GM18520 (cell line): ENCODE measurements around the gene TRPM3.

Experiments
- ATAC-seq: cut with Tn5 transposase; IDR thresholded peaks from one replicate; pipeline ENCODE4 v1.9.1; 2021; ENCODE audit not compliant: unreplicated experiment

TRPM3 gene

DNA sequence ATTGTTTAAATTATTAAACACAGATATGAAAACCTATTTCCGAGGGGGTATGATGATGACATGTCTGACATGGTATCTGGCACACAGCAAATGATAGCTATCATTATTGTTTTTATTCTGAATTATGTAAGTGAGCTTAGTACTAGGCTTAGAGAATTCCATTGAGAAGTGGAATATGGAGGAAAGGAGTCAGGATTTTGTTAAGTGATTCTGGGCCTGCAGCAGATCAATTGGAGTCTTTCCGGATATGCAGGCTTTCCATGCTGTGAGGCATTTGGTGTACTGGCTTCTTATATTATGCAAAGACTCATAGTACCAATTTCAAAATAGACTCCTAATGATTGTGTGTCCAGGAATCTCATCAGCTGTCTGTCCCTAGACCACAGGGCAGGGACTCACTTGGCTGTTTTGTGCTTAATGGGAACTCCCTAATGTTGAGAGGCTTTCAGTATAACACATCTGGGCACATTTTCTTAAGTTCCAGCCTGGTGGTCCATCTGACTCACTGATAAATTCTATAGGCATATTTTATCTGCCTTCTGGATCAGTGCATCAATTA is 527.0 kb downstream of the TRPM3 start:
- ATAC-seq, result no peak

DNA sequence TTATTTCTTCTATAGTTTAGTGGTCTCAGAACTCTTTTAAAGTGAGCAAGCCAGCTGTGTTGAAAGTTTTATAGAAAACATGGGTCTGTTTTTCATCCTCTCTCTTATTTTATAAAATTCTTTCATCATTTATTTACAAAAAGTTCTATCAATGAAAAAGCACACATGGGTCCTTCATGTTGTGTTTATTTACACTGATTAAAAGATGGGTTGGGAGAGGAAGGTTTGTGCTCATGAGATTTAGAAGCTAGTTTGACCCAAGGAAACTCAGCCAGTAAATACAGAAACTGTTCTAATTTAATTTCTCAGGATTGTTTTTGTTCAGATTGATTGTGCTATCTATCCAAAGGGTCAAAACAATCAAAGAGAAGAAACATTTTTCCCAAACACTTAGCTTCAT is 528.2 kb downstream of the TRPM3 start:
- no peak for ATAC-seq

DNA sequence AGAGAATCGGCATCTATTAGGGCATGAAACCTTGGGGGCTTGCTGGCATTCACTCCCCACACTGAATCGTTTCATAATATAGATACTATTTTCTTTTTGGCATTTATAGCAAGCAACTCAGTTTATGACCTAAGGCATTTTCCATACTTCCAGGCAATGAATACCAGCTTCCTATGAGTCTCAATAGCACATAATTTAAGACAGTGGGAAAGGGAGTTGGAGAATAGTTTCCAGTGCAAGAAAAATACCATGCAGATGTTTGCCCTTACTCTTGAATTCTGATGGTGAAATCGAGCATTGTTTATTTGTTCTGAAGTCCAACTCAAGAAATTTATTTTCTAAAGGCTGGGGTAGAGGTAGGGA is 531.1 kb downstream of the TRPM3 start:
- ATAC-seq, result no peak

DNA sequence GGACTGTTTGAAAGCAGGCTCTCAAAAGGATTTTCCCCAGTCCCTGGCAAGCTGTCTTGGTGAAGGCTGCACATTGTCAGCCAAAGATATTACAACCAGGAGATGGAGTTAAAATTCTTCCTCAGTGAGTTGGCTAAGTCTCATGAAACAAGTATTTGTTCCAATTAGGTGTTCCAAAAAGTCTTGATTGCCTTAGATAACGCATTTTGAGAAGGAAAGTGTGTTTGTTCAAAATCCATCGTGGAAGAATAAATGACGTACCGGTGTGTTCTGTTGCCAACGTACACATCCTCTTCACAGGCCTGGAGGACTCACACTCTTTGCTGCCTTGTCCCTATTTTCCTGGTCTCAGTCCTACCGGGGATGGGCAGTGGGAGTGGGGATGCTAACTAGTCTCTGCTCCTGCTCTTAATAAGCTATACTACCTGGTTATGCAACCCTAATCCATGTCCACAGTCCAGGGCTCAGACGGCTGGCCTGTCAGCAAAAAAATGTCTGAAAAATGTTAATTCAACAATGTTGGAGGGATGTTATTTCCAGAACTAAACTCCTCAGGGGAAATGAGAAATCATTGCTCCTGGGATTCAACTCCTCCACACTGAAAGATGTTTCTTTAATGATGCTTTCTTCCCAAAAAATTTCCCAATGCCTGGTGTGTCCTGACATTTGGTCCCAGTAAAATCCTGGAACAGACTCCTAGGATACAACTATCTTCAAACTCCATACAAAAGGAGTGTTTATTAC is 531.7 kb downstream of the TRPM3 start:
- no peak for ATAC-seq

DNA sequence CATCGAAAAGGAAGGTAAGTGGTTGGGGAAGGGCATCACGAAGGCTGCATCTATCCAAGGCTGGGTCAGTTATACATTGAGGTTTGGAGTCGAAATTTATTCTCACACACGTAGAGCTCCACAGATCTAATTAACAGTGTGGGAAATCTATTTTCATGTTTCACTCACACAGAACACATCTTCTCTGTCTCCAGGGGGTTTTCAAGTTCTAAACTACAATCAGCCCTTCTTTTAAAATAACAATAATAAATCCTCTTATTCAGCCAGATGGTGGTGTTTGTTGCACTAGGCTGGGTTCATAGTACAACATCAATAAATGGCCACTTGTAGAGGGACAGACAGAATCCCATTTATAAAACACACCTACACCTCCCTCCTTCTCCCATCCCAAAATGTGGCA is 532.4 kb downstream of the TRPM3 start:
- ATAC-seq, result no peak

DNA sequence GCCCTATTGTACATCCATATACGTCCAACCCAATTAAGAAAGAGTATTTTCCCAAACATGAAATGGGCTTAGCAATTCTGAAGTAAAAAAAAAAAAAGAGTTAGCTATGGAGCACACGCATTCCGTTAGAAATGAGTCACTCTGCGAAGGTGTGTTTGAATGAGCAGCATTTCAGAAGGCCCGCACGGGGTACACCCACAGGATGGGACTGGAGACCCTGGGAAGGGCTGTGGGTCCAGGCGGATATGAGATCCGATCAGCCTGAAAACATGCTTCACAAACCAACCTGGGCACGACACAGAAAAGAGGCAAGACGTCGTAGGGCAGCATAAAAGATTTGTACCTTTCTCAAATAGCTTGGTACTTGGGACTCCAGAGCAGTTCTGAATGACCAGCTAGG is 533.0 kb downstream of the TRPM3 start:
- ATAC-seq, result no peak

DNA sequence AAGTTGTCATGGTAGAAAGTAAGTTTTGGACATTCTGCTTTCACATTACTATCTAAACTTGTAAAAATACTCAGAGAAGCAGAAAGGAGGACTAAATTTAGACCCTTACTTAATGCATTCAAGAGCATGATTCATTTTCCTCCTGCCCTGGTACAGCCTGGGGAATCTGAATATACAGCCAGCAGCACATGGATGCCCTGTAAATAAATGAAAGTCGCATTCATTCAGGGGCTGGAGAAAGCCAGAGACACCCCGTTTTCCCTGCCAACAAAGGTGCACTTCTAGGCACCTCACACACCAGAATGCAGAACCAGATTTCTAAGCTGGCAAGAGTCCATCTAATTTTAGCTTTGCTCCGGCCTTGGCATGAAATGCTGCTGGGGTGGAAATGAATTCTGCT is 534.2 kb downstream of the TRPM3 start:
- ATAC-seq, result no peak

DNA sequence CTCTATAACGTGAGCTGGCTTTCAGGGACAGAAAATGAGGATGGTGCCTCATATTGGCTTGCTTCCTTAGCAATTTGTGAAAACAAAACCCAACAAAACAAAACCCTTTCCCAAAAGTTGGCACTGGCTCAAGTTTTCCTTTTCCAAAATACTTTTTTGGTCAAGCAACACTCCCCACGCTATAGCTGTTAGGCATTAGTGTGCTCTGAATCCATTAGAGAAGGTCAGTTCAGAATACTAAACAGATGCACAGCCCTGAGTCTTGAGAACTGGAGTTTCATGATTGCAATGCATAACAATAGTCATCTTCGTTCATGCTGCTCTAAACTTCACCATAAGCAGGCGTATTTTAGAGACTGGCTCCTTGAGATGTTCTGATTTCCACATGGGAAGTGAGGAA is 534.9 kb downstream of the TRPM3 start:
- ATAC-seq, result no peak

DNA sequence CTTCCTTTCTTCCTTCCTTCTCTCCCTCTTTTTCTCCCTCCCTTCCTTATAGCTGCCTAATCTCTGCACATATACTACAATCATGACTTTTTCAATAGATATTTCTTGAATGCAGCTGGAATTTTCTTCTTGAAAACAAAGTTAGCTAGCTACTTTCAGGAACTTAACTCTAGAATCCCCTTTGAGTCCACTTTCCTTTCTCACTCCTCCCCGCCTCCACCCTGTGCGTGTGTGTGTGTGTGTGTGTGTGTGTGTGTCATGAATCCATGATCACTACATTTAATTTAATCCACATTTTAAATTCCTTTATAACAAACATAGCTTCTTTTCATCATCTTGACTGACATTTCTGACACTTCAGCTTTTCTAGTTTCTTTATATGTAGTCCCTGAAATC is 539.5 kb downstream of the TRPM3 start:
- no peak for ATAC-seq

DNA sequence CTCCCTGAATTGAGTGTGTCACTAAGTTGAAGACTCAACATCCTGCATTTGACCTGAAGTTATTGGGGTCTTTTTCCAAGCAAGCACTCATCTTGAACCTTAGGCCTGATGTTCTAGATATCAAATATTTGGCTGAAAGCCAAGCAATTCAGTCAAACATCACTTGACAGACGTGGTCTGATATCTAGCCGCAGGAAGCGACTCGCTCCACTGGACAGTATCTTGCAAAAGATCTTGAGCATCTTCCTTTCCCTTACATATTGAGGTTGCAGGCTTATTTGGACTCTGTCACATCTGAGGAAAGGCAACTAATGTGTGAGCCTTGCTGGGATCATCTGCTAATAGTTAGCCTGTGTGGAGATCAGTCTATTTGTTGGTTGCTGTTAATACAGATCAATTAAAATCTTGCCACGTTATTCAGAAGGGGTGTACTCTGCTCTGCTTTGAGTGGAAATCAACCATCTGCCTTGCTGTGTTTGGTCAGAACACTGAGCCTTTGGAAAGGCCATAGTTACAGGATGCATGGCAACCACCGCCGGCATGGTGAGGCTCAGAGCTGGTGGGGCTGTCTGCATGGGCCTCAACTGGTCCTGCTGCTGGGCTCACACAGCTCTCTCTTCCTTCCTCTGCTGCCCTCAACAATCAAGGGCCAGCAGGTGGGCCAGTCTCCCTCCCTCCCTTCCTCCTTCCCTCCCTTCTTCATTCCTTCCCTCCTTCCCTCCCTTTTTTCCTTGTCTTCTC is 540.0 kb downstream of the TRPM3 start:
- no peak for ATAC-seq

DNA sequence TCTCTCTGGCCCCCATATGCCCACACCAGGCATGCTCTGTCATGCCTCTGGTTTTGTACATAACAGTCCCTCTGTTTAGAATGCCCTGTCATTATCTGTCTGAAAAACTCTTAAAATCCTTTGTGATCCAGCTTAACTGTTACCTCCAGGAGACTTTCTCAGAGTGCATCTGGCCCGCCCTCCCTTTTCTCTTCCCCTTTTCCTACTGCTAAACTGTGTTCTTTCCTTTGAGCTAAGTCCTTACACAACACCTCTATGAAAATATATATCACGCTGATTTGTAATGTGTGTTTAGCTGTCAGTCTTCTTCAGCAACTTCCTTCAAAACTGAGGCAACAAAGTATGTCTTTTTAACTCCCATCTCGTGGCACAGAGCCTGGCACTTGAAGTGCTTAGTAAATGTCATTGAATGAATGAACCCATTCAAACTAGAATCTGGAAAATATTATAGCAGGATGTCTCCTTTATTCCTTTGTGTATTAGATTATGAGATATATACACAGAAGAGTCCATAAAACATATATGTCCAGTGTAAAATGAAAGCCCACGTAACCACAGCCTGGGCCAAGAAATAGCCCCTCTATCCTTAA is 540.7 kb downstream of the TRPM3 start:
- ATAC-seq, result no peak

DNA sequence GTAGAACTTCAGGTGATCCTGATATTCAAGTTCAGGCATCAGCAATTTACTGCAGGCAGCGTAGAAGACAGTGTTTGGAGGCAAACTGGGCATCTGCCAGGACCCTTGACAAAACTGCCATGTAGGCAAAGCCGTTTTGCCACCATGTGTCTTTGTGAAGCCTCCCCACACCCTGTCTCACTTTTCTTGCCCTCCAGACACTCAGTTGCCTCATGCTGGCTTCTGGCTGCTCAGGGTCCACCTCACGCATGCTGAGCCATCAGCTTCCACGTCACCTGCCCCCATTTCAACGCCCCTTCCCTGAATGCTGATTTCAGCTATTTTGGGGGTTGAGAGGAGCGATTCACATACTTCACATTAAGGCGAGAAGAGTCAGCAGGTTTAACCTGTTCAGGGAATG is 541.7 kb downstream of the TRPM3 start:
- no peak for ATAC-seq

DNA sequence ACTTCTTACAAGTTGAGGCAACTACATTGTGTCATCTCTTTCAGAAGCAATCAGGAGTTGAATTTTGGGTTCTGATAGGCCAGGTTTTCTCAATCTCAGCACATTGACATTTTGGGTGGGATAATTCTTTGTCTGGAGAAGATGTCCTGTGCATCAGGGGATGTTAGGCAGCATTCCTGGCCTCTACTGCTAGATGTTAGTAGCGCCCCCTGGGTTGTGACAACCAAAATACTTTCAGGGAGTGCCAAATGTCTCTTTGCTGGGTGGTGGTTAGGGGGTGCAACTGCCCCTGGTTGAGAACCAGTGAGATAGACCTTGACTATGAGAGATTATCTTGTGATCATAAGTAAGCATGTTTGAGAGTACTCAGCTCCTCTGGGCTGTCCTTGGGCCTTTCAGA is 542.7 kb downstream of the TRPM3 start:
- ATAC-seq, result no peak

DNA sequence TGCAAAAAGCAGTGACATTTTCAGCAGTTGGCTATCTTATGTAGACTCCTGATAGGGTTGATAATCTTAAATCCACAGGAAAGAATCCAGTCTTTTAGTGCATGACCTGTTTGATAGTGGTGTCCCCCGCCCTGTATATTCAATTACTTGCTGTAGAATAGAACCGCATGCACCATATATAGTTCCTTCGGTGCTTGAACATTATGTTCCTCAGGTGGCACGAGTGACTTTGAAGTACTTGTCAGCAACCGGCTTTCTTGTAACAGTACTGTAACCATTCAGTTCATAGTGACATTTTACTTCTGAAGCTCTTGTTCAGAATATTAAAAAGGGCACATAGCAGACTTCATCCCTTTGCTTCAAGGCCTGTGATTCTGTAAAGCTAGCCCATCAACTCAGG is 543.8 kb downstream of the TRPM3 start:
- no peak for ATAC-seq

DNA sequence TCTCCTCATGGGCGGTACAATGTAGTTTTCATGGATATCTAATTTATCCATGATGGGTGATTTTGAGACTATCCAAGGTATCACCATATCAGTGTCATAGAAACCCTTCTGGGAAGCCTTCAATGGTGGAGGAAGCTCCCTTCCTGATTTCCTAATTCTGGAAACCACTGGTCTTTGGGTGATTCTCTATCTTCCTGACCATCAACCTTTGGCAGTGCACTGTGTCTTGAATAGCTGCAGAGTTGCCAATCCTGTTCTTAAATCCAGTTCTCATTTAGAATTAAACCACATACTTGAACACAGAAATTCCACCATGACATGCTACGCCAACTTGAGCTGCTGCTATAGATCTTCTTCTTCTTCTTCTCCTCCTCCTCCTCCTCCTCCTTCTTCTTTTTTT is 545.3 kb downstream of the TRPM3 start:
- no peak for ATAC-seq

DNA sequence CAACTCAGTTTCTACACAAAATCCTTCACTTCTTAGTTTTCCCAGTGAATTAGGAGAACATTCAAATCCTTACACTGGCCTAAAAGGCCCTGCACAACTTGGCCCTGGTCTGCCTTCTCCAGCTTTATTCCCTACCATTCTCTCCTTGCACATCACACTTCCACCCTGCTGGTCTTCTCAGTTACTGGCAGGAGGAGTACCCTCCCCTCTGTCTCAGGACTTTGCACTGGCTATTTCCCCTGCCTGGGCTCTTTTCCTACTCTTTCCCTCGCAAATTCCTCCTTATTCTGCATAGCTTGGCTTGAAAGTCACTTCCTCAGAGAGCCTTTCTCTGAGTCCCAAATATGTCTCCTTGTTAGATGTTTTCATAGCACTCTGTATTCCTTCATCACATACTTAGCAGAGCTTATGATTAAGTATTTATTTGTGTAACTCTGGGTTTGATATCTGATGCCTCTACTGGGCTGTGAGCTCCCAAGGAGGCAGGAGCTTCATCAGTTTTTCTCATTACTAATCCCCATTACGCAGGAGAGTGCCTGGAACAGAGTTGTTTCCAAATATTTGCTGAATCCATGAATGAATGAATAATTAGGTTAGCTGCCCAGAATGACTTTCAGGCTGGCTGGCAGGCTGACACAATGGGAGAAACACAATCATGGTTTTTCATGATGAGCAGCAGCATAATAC is 547.1 kb downstream of the TRPM3 start:
- no peak for ATAC-seq

DNA sequence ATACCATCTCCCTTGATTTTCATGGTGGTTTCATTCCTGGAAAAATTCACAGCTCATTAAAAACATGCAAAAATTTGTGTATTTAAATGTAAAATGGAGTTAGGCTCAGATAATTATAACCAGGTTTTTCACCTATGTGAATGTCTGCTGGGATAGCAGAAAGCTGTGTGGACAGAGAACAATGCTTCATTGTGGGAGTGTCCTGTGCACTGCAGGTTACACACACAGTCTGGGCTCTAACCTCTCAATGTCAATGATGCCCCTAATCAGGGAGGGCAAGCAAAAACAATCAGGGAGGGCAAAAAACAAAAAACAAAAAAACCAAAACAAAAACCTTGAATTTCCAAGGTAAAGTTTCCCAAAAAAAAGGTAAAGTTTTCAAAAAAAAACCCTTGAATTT is 548.1 kb downstream of the TRPM3 start:
- no peak for ATAC-seq

DNA sequence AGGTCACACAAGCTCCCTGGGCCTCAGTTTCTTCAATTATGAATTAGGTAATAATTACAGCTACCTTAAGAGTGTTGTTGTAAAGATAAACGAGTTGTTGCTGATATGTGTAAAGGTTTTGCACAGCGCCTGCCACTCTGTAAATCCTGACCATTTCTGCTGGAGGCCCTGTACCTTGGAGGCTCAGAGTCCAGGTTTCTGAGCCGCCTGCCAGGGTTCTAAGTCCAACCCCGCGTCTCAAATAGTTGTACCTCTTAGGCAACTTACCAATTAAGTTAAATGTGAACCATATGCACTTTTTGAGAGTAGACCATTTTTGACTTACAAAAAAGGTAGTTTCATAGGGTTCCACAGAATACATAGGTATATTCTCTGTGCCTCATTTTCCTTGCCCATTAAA is 550.2 kb downstream of the TRPM3 start:
- ATAC-seq, result no peak

DNA sequence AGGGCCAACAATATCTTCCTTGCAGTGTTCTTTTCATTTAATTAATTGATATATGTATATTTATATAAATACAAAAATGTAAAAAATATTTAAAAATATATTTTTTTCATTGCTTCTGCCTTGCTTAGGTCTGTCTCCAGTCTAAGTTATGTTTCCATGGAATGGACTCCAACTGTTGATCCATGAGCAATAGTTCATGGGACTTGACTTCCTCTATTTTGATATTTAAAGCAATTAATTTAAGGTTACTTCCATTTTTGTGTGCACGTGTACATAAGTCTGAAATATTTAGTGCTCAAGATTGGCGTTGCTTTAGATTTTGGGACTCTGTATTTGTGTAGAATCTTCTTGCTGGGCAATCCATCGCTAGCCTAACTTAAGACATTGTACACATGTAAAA is 551.6 kb downstream of the TRPM3 start:
- ATAC-seq, result no peak

DNA sequence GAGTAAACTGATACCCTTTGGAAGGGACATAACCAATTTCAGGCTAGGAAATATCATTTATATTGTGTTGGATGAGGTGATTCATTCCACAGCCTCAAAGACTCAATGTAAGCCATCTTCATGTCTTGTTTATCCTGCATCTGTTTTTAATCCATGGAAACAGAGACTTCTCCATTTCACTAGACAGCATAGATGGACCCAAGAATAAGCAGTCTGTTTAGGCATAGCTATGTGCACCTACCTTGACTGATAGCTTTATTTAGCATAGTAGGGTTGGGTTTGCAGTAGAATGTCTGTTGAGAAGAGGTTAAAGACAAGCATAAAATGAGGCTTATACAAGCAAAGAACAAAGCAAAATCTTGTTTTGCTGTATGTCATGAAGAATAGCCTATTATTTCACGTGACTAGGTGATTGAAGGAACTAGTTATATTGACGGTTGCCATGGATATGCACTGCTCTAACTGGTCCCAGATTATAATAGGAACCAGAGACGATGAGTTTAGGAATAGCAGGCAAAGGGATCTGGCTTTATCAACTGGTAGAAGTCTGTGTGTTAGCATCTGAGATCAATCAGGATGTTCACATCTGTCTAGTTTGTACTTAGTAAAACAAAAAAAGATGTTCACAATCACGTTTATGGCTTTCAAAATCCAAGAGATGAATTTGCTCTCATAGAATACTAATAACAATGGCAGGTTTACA is 552.2 kb downstream of the TRPM3 start:
- no peak for ATAC-seq

DNA sequence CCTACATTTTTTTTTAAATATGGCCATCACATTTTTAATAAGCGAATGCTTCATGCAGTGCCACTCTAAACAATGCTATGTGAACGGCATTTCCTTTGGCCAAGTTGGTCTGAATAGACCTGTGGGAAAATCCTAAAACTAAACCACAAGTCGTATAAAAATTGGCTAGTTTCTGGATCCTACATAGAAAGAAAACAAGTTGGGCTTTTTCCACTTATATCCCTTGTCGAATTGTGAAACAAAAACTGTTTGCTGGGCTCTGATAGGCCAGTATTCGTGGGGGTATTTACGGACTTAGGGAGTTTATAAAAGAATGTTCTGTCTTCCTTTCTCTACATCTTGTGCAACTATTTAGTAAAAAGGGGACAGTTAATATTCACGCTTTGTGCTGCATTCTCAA is 553.9 kb downstream of the TRPM3 start:
- ATAC-seq, result no peak
